GM20431 (cell line): Measurements from ENCODE around the gene KNSTRN.

Experiments used
- in situ Hi-C: fragments of 300-500 bp; cut with MseI, MboI; formaldehyde crosslinking; loops from one replicate; pipeline ENCODE4 v1.15.0; 2020; ENCODE audit warnings: low sequenced_read_pairs; ENCODE audit not compliant: unreplicated experiment

The KNSTRN gene, protein sequence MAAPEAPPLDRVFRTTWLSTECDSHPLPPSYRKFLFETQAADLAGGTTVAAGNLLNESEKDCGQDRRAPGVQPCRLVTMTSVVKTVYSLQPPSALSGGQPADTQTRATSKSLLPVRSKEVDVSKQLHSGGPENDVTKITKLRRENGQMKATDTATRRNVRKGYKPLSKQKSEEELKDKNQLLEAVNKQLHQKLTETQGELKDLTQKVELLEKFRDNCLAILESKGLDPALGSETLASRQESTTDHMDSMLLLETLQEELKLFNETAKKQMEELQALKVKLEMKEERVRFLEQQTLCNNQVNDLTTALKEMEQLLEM

GRCh38 chr15:40382580-40383456 is at the start of gene KNSTRN:
KNSTRN (plus strand) TSS chr15:40382721; CDS start chr15:40382836, 115 bp downstream.
- in situ Hi-C loops, result no loop called here

DNA sequence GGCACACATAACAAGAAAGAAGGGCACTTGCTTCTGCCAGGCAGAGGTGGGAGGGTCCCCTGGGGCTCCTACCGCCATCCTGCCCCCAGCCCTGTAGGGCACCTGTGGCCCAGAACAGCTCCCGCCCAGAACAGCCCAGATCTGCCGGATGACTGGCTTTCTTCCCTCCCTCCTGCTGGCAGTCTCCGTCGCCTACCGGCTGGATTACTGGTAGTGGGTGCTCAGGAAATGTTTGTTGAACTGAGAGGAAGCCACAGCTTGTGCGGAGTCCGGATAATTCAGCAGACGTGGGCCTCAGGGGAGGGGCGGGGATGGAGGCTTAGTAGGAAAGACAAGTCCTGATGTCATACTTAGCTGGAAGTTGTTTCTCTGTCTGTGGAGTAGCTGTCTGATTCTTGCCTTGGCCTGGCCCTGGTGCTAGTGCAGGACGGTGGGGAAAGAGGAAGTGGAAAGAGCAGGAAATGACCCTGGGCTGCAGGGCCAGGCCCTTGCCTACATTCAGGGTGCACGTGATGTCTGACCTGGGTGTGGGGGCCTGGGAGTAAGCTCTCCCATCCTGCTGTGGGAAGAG is 48.5 kb upstream of the KNSTRN start:
- in situ Hi-C loops, result no loop called here

GRCh38 chr15:40334541-40334940 is 48.0 kb upstream of the KNSTRN start:
- in situ Hi-C loops, result no loop called here

DNA sequence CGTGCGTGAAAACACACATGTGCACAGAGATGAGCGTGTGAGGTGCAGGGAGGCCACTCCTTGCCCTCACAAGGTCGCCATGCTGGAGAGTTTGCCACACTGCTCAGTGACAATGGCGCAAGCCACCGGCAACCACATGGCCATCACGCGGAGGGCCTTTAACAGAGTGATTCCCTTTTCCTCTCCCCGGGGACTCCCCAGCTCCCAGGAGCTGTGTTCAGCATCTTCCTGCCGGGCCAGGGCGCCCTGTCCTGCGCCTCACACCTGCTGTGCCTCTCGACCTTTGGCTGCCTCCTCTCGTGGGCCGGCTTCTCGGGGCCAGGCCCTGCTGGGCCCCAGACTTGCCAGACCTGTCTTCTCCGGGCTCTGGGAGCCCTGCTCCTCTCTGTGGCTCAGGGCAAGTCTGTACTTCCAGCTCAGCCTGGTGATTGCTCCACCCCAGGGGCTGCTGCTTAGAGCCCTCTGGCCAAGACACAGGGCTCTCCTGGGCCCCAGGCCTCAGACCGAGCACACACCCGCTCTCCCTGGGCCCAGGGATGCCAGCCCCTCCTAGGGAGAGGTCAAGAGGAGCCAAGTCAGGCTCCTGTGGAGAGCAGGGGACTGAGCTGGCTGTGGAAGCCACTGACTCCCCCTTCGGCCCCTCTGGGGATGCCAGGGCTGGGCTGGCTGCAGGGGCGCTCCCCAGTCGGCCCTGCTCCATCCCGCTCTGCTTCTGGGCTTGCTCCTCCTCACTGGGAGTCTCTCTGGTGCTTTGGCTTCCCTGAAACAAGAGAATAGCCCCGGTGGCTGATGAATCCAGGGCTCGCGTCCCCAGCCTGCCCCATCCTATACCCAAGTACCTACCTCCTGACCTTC is 47.4 kb upstream of the KNSTRN start:
- in situ Hi-C loops, result no loop called here

GRCh38 chr15:40335938-40336743 is 46.4 kb upstream of the KNSTRN start:
- in situ Hi-C loops, result no loop called here

DNA sequence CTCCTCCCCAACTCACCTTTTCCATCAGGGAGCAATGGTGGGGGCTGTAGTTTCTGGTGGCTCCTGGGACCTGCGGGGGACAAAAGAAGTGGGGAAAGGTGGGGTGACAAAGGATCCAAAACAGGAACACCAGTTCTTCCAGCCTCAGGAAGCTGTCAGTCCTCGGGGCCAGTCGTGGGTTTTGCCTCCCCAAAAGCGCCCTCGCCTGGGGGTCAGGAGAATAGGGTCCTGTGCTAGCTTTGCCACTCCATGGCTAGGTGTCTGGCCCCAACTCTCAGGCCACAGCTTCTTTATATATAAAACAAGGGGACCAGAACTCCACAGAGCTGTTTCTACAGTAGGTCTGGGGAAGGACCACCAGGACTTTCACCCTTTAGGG is 45.8 kb upstream of the KNSTRN start:
- in situ Hi-C loops, result no loop called here

GRCh38 chr15:40337597-40337996 is 44.9 kb upstream of the KNSTRN start:
- in situ Hi-C loops, result no loop called here

- in situ Hi-C loops, result no loop called here
Measured at GRCh38 chr15:40338041-40338657, 44.4 kb upstream of the KNSTRN start.

DNA sequence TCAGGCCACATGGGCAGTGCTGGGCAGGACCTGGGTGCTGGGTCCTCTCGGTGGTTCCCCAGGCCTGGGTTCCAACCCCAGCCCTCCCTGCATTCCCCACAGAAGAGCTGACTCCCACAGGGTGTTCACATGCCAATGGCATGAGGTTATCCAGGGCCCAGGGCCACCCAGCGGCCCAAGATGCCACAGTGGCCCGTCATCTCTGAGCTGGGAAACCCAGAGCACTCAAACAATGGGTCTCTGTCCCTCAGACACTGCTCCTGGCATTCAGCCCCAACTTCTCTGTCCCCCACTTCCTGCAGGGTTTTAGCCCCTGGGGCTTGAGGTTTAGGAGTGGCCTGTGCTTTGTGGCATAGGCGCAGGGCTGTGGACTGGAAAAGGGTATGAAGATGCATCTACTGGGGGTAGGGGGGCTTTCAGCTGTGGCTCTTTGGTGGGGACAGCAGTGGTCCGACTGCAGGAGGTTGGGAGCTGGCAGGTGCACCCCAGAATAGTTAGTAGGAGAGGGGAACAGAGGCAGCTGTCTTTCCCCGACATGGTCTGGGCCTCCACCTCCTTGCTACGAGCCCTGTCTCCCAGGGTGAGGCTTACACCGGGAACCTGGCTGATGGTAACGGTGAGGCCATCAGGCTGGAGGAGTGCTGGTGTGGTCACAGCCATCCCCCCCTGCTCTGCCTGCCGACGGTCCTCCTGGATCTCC is 43.5 kb upstream of the KNSTRN start:
- in situ Hi-C loops, result no loop called here

DNA sequence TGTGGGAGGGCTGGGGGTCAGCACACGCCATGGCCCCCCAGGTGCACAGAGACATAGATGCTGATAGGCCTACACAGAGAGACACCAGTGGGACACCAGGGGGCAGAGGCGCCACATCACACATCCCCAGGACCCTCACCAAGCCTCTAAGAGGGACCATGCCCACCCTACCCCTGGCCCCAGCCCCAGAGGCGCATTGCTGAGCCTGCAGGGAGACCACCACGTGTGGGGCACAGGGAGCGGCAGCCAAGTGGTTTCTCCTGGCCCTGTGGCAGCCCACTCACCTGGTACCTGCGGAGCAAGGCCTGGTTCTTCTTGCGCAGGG is 42.9 kb upstream of the KNSTRN start:
- in situ Hi-C loops, result no loop called here

DNA sequence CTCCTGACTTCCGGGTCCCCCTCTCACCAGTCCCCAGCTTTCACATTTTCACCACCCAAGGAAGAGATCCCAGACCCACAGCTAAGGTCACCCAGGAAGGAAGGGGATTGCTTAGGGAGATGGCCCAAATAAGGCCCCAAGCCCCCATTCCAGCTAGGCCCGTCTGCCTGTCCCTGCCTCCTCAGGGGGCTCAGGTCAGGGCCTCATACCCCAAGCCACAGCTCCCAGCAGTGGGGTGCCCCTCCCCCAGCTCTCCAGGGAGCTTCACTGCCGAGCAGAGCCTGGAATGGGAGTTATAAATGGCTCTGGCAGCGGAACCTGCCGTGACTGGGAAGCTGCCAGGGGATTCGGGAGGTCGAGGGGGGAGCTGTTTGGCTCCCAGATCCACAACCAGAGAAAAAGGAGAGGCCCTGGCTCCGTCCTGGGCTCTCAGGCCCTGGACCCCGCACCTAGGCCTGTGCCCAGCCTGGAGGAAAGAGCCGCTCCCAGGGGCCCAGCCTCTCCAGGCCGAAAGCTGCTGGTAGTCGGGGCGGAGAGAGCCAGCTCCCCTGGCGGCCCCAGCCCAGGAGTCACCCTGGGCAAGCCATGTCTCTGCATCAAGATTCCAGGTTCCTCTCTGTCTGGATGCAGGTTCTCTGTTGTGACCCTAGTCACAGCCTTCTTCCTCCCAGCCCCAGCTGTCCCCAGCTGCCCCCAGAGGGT is 42.3 kb upstream of the KNSTRN start:
- in situ Hi-C loops, result loop anchor here (10.0 kb wide), 1 partner anchor 85 kb away; no protein-coding TSS in a partner anchor

DNA sequence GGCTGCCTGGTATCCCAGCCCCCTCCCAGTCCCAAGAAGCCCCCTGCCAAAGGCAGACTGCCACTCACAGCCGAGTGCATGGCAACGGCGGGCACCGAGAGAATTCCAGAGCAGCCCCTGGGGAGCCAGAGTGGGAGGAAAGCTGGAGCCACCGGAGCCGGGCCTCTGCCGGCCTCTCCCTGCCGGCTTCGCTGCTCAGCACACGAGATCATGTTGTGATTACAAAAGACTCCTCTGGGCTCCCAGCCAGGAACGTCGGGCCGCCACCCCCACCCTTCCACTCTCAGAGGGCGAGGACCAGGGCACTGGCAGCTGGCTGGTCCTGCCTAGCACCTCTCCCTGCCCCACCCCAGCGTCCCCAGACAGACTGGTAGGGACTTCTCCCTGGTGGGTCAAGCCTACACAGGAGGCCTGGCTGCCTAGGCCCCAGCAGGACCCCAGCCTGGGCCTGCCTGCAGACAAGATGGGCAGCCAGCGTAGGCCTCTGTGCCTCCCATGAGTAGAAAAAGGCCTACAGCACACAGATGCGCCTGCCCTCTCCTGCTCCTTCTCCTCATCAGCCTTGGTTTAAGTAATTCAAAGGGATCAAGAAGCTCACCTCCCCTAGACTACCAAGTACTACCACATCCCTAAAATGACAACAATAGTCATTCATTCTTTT is 41.7 kb upstream of the KNSTRN start, which contains the start of gene CCDC9B:
TSS of gene CCDC9B (minus strand) at position 200 of the 661 bp plus-strand sequence. CDS start at position 80, 120 bp downstream.
- in situ Hi-C loops, result loop anchor here (10.0 kb wide), 1 partner anchor 84 kb away; no protein-coding TSS in a partner anchor

DNA sequence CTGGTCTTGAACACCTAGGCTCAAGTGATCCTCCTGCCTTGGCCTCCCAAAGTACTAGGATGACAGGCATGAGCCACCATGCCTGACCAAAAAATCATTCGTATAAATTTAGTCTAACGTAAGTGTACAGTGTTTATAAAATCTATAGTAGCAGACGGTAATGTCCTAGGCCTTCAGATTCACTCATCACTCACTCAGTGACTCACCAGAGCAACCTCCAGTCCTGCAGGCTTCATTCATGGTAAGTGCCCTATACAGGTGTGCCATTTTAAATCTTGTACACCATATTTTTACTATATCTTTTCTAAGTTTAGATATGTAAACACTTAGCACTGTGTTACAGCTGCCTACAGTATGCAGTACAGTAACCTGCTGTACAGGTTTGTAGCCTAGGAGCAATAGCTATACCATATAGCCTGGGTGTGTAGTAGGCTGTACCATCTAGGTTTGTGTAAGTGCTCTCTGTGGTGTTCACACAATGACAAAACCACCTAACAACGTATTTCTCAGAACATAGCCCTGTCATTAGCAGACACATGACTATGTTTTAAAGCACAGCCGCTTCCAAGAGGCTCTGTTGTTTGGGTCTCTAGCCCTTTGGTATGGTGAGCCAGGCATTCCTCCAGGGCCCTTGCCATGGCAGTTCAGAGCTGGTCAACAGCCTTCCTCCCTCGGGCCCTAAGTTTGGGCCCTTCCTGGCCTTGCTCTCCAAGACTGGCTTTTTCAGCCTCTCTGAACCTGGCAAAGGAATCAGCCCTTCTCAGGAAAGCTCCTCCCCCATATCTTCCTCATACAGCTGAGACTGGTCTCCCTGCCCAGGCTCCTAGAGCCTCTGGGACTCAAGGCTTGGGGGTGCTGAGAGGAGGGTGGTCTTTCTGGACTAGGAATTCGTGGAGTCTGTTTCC is 39.9 kb upstream of the KNSTRN start:
- in situ Hi-C loops, result loop anchor here (10.0 kb wide), 1 partner anchor 82 kb away; no protein-coding TSS in a partner anchor

GRCh38 chr15:40343512-40343911 is 39.0 kb upstream of the KNSTRN start:
- in situ Hi-C loops, result loop anchor here (10.0 kb wide), 1 partner anchor 81 kb away; no protein-coding TSS in a partner anchor

DNA sequence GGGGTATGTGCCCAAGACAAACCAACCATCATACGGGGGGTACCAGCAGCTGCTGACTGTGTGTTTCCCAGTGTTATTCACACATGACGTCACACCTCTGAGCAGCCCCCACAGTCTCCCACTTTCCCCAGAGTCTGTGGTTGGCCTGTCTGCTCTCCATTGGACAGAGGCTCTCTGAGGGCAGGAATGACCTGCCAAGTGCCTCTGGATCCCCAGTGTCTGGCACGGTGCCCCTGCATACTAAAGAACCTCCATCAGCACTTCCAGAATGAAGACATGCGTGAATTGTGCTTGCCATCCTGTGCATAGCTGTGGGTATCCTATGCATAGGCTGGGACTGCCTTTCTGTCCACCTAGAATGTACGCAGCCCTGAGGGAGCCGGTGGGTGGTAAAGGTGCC is 38.3 kb upstream of the KNSTRN start:
- in situ Hi-C loops, result loop anchor here (10.0 kb wide), 1 partner anchor 81 kb away; no protein-coding TSS in a partner anchor

DNA sequence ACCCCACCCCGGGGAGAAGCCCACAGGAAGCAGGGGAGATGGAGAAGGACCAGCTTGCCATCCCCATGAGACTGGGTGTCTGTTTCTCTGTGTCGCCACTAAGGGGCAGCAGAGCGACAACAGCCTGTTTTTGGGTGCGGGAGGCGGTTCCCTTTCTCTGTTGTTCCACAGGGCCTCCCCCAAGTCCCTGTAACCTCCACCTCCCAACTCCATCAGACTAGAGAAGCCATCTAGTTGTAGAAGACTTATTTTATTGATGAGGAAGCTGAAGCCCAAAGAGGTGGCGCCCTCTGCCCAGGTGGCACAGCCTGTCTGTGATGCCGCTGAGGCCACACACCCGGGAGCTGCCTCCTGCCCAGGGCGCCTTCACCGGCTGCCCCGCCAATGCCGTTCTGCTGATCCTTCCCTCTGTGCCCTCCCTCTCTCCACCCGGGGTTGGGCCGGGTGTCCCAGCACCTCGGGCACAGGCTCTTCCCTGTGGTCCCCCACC is 37.8 kb upstream of the KNSTRN start:
- in situ Hi-C loops, result loop anchor here (10.0 kb wide), 1 partner anchor 80 kb away; no protein-coding TSS in a partner anchor
